Measurements from ENCODE around the gene TNFRSF19. TPM values are rescaled to one million over a fixed set of nuclear protein-coding genes. Genes with fewer than 3 reads are reported as not detected.

The TNFRSF19 gene
- total and polyA plus RNA-seq, 11 donors = 9.1 to 35.7 (median 25.6) TPM

GRCh38 chr13:23645851-23646250 is 75.6 kb downstream of the TNFRSF19 start:
- DNase-seq (no peak), ATAC-seq (no peak)
- WGBS, 4 donors = 96 to 100% (median 97%) methylated on average over 5 of the region's 5 CpGs
- Histone ChIP-seq H3K9me3 (peaks cover 0 to 7% (median 0%) of the 10 kb centered on the region in 12 donors), H3K27ac (no peak overlapping the region), H3K4me1 (peaks cover 0 to 26% (median 12%) of the 10 kb centered on the region in 12 donors), H3K36me3 (no peaks in the 10 kb centered on the region), H3K27me3 (no peaks in the 10 kb centered on the region), H3K4me3 (no peak overlapping the region)
- intact Hi-C loops (cut with DNase I) = no loop called here
- TF ChIP-seq, protein P1, sequence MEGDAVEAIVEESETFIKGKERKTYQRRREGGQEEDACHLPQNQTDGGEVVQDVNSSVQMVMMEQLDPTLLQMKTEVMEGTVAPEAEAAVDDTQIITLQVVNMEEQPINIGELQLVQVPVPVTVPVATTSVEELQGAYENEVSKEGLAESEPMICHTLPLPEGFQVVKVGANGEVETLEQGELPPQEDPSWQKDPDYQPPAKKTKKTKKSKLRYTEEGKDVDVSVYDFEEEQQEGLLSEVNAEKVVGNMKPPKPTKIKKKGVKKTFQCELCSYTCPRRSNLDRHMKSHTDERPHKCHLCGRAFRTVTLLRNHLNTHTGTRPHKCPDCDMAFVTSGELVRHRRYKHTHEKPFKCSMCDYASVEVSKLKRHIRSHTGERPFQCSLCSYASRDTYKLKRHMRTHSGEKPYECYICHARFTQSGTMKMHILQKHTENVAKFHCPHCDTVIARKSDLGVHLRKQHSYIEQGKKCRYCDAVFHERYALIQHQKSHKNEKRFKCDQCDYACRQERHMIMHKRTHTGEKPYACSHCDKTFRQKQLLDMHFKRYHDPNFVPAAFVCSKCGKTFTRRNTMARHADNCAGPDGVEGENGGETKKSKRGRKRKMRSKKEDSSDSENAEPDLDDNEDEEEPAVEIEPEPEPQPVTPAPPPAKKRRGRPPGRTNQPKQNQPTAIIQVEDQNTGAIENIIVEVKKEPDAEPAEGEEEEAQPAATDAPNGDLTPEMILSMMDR (IDR thresholded peaks at IDR 0.05) = no peak
- no peak for TF ChIP-seq POLR2A (IDR thresholded peaks at IDR 0.05)

GRCh38 chr13:23651439-23651838 is 81.2 kb downstream of the TNFRSF19 start:
- intact Hi-C loops (cut with DNase I) = loop anchor here in 4 of 10 donors (5.0 to 10.0 kb wide), 4 partner anchors 39 to 77 kb away; partner anchors contain the start of gene TNFRSF19 (in 1 of the 4)

GRCh38 chr13:23651887-23652286 is 81.7 kb downstream of the TNFRSF19 start:
- Histone ChIP-seq H3K9me3 (peaks cover 0 to 7% (median 0%) of the 10 kb centered on the region in 12 donors), H3K27ac (no peak overlapping the region), H3K27me3 (no peaks in the 10 kb centered on the region), H3K36me3 (no peaks in the 10 kb centered on the region), H3K4me1 (peaks cover 0 to 45% (median 35%) of the 10 kb centered on the region in 12 donors), H3K4me3 (no peak overlapping the region)
- ATAC-seq (no peak), DNase-seq (no peak)
- WGBS, 4 donors = 92 to 95% (median 93%) methylated on average over 2 of the region's 2 CpGs
- TF ChIP-seq, protein P1 (IDR thresholded peaks at IDR 0.05) = no peak
- no peak for TF ChIP-seq POLR2A (IDR thresholded peaks at IDR 0.05)
- intact Hi-C loops (cut with DNase I) = loop anchor here in 4 of 10 donors (5.0 to 10.0 kb wide), 4 partner anchors 40 to 77 kb away; partner anchors contain the start of gene TNFRSF19 (in 1 of the 4)

More at GRCh38 chr13:23651439-23651838, 81.2 kb downstream of the TNFRSF19 start:
- peaks cover 0 to 40% (median 32%) of the 10 kb centered on the region in 12 donors for H3K4me1 ChIP-seq
- no peak overlapping the region for H3K4me3 ChIP-seq
- H3K27me3 ChIP-seq = no peaks in the 10 kb centered on the region
- no peak for ATAC-seq
- 83 to 96% (median 85%) methylated on average over 1 of the region's 1 CpG for WGBS, 4 donors
- TF ChIP-seq, protein P1 (IDR thresholded peaks at IDR 0.05) = no peak
- no peak for TF ChIP-seq POLR2A (IDR thresholded peaks at IDR 0.05)
- no peak for DNase-seq
- peaks cover 0 to 7% (median 0%) of the 10 kb centered on the region in 12 donors for H3K9me3 ChIP-seq
- no peak overlapping the region for H3K27ac ChIP-seq
- H3K36me3 ChIP-seq = no peaks in the 10 kb centered on the region

GRCh38 chr13:23652909-23653726 is 82.9 kb downstream of the TNFRSF19 start:
- H3K4me1 ChIP-seq = peaks cover 0 to 57% (median 43%) of the 10 kb centered on the region in 12 donors
- 66 to 71% (median 70%) methylated on average over 10 of the region's 10 CpGs for WGBS, 4 donors
- peak overlapping the region in 9 of 12 donors; percentile 7 to 74 (median 56) for H3K27ac ChIP-seq
- TF ChIP-seq, protein P1 (IDR thresholded peaks at IDR 0.05) = no peak
- TF ChIP-seq POLR2A (IDR thresholded peaks at IDR 0.05) = no peak
- H3K9me3 ChIP-seq = peaks cover 0 to 7% (median 0%) of the 10 kb centered on the region in 12 donors
- H3K4me3 ChIP-seq = no peak overlapping the region
- ATAC-seq (peak in 3 of 4 donors; percentile 18 to 53 (median 52)), DNase-seq (peak in 2 of 5 donors; percentile 23 to 24)
- no peaks in the 10 kb centered on the region for H3K36me3 ChIP-seq
- intact Hi-C loops (cut with DNase I) = loop anchor here in 4 of 10 donors (5.0 to 10.0 kb wide), 4 partner anchors 41 to 78 kb away; partner anchors contain the start of gene TNFRSF19 (in 1 of the 4)
- no peaks in the 10 kb centered on the region for H3K27me3 ChIP-seq

All from heart left ventricle (tissue), 16 donors.